Mesenchymal stem cell (in vitro differentiated cells and primary cell): ENCODE measurements around the gene CDK14.
A peak's percentile ranks its signal among the peaks of the same experiment; 100 is the strongest.

ENCODE experiments used
- DNase-seq: peaks from one replicate; pipeline ENCODE4 v3.0.0-alpha.2; 2013
- H2AFZ ChIP-seq: one replicate; pipeline ENCODE4 v1.6.1; 2013; ENCODE audit warnings: low read depth, mild to moderate bottlenecking, control low read depth, inconsistent platforms, low read length, moderate library complexity
- H2AK5ac ChIP-seq: 2 replicates; pipeline ENCODE4 v1.6.1; 2013; ENCODE audit warnings: low read length, moderate library complexity, mild to moderate bottlenecking, inconsistent platforms; ENCODE audit not compliant: severe bottlenecking
- H2BK120ac ChIP-seq: one replicate; pipeline ENCODE4 v1.6.1; 2013; ENCODE audit warnings: low read depth, mild to moderate bottlenecking, inconsistent platforms, low read length, moderate library complexity
- H2BK12ac ChIP-seq, 2 experiments: one replicate each; pipeline ENCODE4 v1.6.1; 2013; ENCODE audit warnings: inconsistent platforms in 2 of 2, low read length in 2 of 2, mild to moderate bottlenecking in 2 of 2, moderate library complexity in 2 of 2, control low read depth in 1 of 2
- H2BK15ac ChIP-seq: one replicate; pipeline ENCODE4 v1.6.1; 2013; ENCODE audit warnings: mild to moderate bottlenecking, low read depth, inconsistent platforms; ENCODE audit not compliant: poor library complexity, severe bottlenecking
- H2BK5ac ChIP-seq: 2 replicates; pipeline ENCODE4 v1.6.1; 2013; ENCODE audit warnings: low read depth, mild to moderate bottlenecking, low read length, control low read depth, inconsistent platforms; ENCODE audit not compliant: poor library complexity, severe bottlenecking
- H3K14ac ChIP-seq, 2 experiments: one replicate each; pipeline ENCODE4 v1.6.1; 2013; ENCODE audit warnings: inconsistent platforms in 2 of 2, low read length in 2 of 2, control low read depth in 1 of 2, mild to moderate bottlenecking in 1 of 2, moderate library complexity in 1 of 2
- H3K18ac ChIP-seq, 2 experiments: one replicate each; pipeline ENCODE4 v1.6.1; 2013; ENCODE audit warnings: inconsistent platforms in 2 of 2, low read length in 2 of 2, control low read depth in 1 of 2, low read depth in 1 of 2, mild to moderate bottlenecking in 1 of 2
- H3K23ac ChIP-seq, 2 experiments: one replicate each; pipeline ENCODE4 v1.6.1; 2013; ENCODE audit warnings: inconsistent platforms in 2 of 2, low read length in 2 of 2, mild to moderate bottlenecking in 2 of 2, moderate library complexity in 2 of 2, control low read depth in 1 of 2
- H3K27ac ChIP-seq: 2 replicates; pipeline ENCODE4 v1.5.1; 2013; ENCODE audit warnings: mild to moderate bottlenecking, moderate library complexity, low read length, control low read depth, inconsistent platforms; ENCODE audit not compliant: poor library complexity, severe bottlenecking
- H3K27me3 ChIP-seq, 2 experiments: 2 replicates each; pipeline versions ENCODE4 v1.6.1 to v1.7.0; 2013; ENCODE audit warnings: low read length in 2 of 2, mild to moderate bottlenecking in 2 of 2, moderate library complexity in 2 of 2, control low read depth in 1 of 2, inconsistent platforms in 1 of 2; ENCODE audit not compliant: control insufficient read depth in 1 of 2, insufficient read depth in 1 of 2
- H3K36me3 ChIP-seq, 2 experiments: 2 replicates each; pipeline versions ENCODE4 v1.6.1 to v1.7.0; 2013; ENCODE audit warnings: low read length in 2 of 2, control low read depth in 1 of 2, inconsistent platforms in 1 of 2, low read depth in 1 of 2, mild to moderate bottlenecking in 1 of 2; ENCODE audit not compliant: insufficient read depth in 2 of 2, control insufficient read depth in 1 of 2
- H3K4ac ChIP-seq, 2 experiments: one replicate each; pipeline ENCODE4 v1.6.1; 2013; ENCODE audit warnings: inconsistent platforms in 2 of 2, low read length in 2 of 2, mild to moderate bottlenecking in 2 of 2, moderate library complexity in 2 of 2, control low read depth in 1 of 2, low read depth in 1 of 2
- H3K4me1 ChIP-seq: 2 replicates; pipeline ENCODE4 v1.6.1; 2013; ENCODE audit warnings: low read depth, low read length, control low read depth; ENCODE audit not compliant: control insufficient read depth, insufficient read depth
- H3K4me2 ChIP-seq: 2 replicates; pipeline ENCODE4 v1.6.1; 2013; ENCODE audit warnings: low read length, mild to moderate bottlenecking, inconsistent platforms; ENCODE audit not compliant: poor library complexity, severe bottlenecking
- H3K4me3 ChIP-seq, 2 experiments: 2 replicates each; pipeline versions ENCODE4 v1.5.1 to v1.7.0; 2013; ENCODE audit warnings: low read length in 2 of 2, mild to moderate bottlenecking in 2 of 2, control low read depth in 1 of 2, low read depth in 1 of 2; ENCODE audit not compliant: insufficient read depth in 1 of 2
- H3K79me1 ChIP-seq: replicated peaks from 2 replicates; pipeline ENCODE4 v1.6.1; 2013; ENCODE audit warnings: mild to moderate bottlenecking, control low read depth, low read length, inconsistent platforms; ENCODE audit not compliant: poor library complexity, severe bottlenecking
- H3K9ac ChIP-seq: 2 replicates; pipeline ENCODE4 v1.7.0; 2013; ENCODE audit warnings: mild to moderate bottlenecking, low read length, moderate library complexity
- H3K9me3 ChIP-seq: 2 replicates; pipeline ENCODE4 v1.7.0; 2013; ENCODE audit warnings: mild to moderate bottlenecking, low read length; ENCODE audit not compliant: control insufficient read depth
- H4K8ac ChIP-seq: one replicate; pipeline ENCODE4 v1.6.1; 2013; ENCODE audit warnings: inconsistent platforms, mild to moderate bottlenecking, low read length, moderate library complexity
- H4K91ac ChIP-seq: one replicate; pipeline ENCODE4 v1.6.1; 2013; ENCODE audit warnings: mild to moderate bottlenecking, low read length, inconsistent platforms
- WGBS: methylation state at CpG from one replicate; pipeline ENCODE4 v1.1.7; 2013; ENCODE audit warnings: mixed read lengths; 5-methylcytosine and 5-hydroxymethylcytosine counted together

CDK14 gene

GRCh38 chr7:91240376-91240941, 644.3 kb downstream of the CDK14 start:
- Histone ChIP-seq H3K4ac (peak overlapping the region in 1 of 2 experiments; percentile 68), H2BK12ac (peak overlapping the region in 1 of 2 experiments; percentile 10), H3K4me2 (no peak overlapping the region), H3K18ac (no peak overlapping the region), H3K9ac (peak overlapping the region; percentile 70), H3K23ac (no peak overlapping the region), H3K4me1 (peaks cover 15% of the 10 kb centered on the region), H2AK5ac (peak overlapping the region; percentile 12), H2AFZ (no peak overlapping the region), H2BK15ac (no peak overlapping the region), H3K9me3 (no peaks in the 10 kb centered on the region), H3K27ac (peak overlapping the region; percentile 95), H3K14ac (no peak overlapping the region), H4K8ac (no peak overlapping the region), H4K91ac (no peak overlapping the region), H3K36me3 (no peaks in the 10 kb centered on the region), H3K27me3 (no peaks in the 10 kb centered on the region), H2BK5ac (no peak overlapping the region), H3K4me3 (no peak overlapping the region), H2BK120ac (no peak overlapping the region), H3K79me1 (no peaks in the 10 kb centered on the region)
- no CpG with 5 or more reads among the region's 2 CpGs for WGBS
- DNase-seq = peak; percentile 63

- Histone ChIP-seq H3K36me3 (no peaks in the 10 kb centered on the region), H3K23ac (no peak overlapping the region), H2AK5ac (no peak overlapping the region), H3K4ac (no peak overlapping the region), H3K27me3 (no peaks in the 10 kb centered on the region), H3K4me2 (no peak overlapping the region), H3K9me3 (no peaks in the 10 kb centered on the region), H3K27ac (peak overlapping the region; percentile 41), H2BK120ac (no peak overlapping the region), H2AFZ (no peak overlapping the region), H2BK15ac (no peak overlapping the region), H2BK5ac (no peak overlapping the region), H3K9ac (peak overlapping the region; percentile 76), H2BK12ac (no peak overlapping the region), H4K91ac (no peak overlapping the region), H3K4me3 (peak overlapping the region in 1 of 2 experiments; percentile 48), H3K14ac (no peak overlapping the region), H3K79me1 (no peaks in the 10 kb centered on the region), H3K4me1 (peaks cover 17% of the 10 kb centered on the region), H3K18ac (no peak overlapping the region), H4K8ac (no peak overlapping the region)
- peak; percentile 37 for DNase-seq
- 75% methylated on average over 6 of the region's 8 CpGs for WGBS
Observed at GRCh38 chr7:91242097-91242844, 646.1 kb downstream of the CDK14 start.

GRCh38 chr7:91243591-91244301, 647.6 kb downstream of the CDK14 start:
- no peak overlapping the region for H3K23ac ChIP-seq
- peak overlapping the region; percentile 15 for H3K9ac ChIP-seq
- no peak overlapping the region for H3K14ac ChIP-seq
- no peak overlapping the region for H2BK120ac ChIP-seq
- H3K36me3 ChIP-seq = no peaks in the 10 kb centered on the region
- H3K4me1 ChIP-seq = peaks cover 17% of the 10 kb centered on the region
- 35% methylated on average over 4 of the region's 6 CpGs for WGBS
- no peak overlapping the region for H2BK12ac ChIP-seq
- H3K18ac ChIP-seq = peak overlapping the region in 1 of 2 experiments; percentile 56
- H2AK5ac ChIP-seq = no peak overlapping the region
- no peak overlapping the region for H3K4ac ChIP-seq
- H3K4me2 ChIP-seq = no peak overlapping the region
- DNase-seq = peak; percentile 63
- peak overlapping the region; percentile 13 for H3K27ac ChIP-seq
- no peaks in the 10 kb centered on the region for H3K79me1 ChIP-seq
- no peak overlapping the region for H4K91ac ChIP-seq
- peak overlapping the region in 1 of 2 experiments; percentile 61 for H3K4me3 ChIP-seq
- H2BK5ac ChIP-seq = no peak overlapping the region
- no peaks in the 10 kb centered on the region for H3K27me3 ChIP-seq
- no peak overlapping the region for H2AFZ ChIP-seq
- H2BK15ac ChIP-seq = no peak overlapping the region
- no peak overlapping the region for H4K8ac ChIP-seq
- no peaks in the 10 kb centered on the region for H3K9me3 ChIP-seq

- H4K91ac ChIP-seq = no peak overlapping the region
- H3K27ac ChIP-seq = no peak overlapping the region
- no peak overlapping the region for H3K14ac ChIP-seq
- no peak overlapping the region for H2BK15ac ChIP-seq
- no peak overlapping the region for H3K18ac ChIP-seq
- H2BK5ac ChIP-seq = no peak overlapping the region
- H3K79me1 ChIP-seq = no peaks in the 10 kb centered on the region
- no peak overlapping the region for H3K4me3 ChIP-seq
- H4K8ac ChIP-seq = no peak overlapping the region
- peaks cover 12% of the 10 kb centered on the region for H3K4me1 ChIP-seq
- DNase-seq = no peak
- peak overlapping the region; percentile 21 for H2AK5ac ChIP-seq
- no peaks in the 10 kb centered on the region for H3K36me3 ChIP-seq
- H2AFZ ChIP-seq = no peak overlapping the region
- no peak overlapping the region for H3K23ac ChIP-seq
- H3K4ac ChIP-seq = no peak overlapping the region
- no peak overlapping the region for H3K4me2 ChIP-seq
- no peaks in the 10 kb centered on the region for H3K9me3 ChIP-seq
- no peak overlapping the region for H3K9ac ChIP-seq
- H2BK120ac ChIP-seq = no peak overlapping the region
- H2BK12ac ChIP-seq = no peak overlapping the region
- no peaks in the 10 kb centered on the region for H3K27me3 ChIP-seq
Observed at GRCh38 chr7:91247500-91247899, 651.4 kb downstream of the CDK14 start.
